Measurements from ENCODE around the gene ZNF385B. TPM values are rescaled to one million over a fixed set of nuclear protein-coding genes. Genes with fewer than 3 reads are reported as not detected.

ZNF385B gene
- total and polyA plus RNA-seq, 4 donors: 13.5 to 70.8 (median 45.2) TPM

GRCh38 chr2:179856205-179856604 is 5.2 kb downstream of the ZNF385B start:
- no peaks in the 10 kb centered on the region for H3K9me3 ChIP-seq (ENCODE audit: control insufficient read depth in 4 of 4, insufficient read depth in 3 of 4, low read length in 3 of 4)
- no peak overlapping the region for H3K9ac ChIP-seq (ENCODE audit: insufficient read depth in 1 of 2, low read length in 2 of 2)
- ATAC-seq (ENCODE audit: insufficient read depth, low FRiP score): no peak
- TF ChIP-seq CTCF (IDR thresholded peaks at IDR 0.05; ENCODE audit: control extremely low read depth, extremely low read depth): no peak
- DNase-seq: no peak
- H3K4me1 ChIP-seq (ENCODE audit: control insufficient read depth in 5 of 5, insufficient read depth in 5 of 5, low read length in 5 of 5): peaks cover 0 to 31% (median 0%) of the 10 kb centered on the region in 5 donors
- no peak overlapping the region for H3K4me3 ChIP-seq
- 40 to 41% methylated on average over 5 of the region's 5 CpGs for WGBS, 2 donors
- H3K27ac ChIP-seq (ENCODE audit: low read depth in 1 of 2, low read length in 1 of 2): no peak overlapping the region
- no peaks in the 10 kb centered on the region for H3K36me3 ChIP-seq (ENCODE audit: control insufficient read depth in 4 of 4, insufficient read depth in 4 of 4, low read length in 4 of 4)
- H3K27me3 ChIP-seq (ENCODE audit: control insufficient read depth in 3 of 3, insufficient read depth in 3 of 3, low read length in 2 of 3): peaks cover 0 to 35% (median 29%) of the 10 kb centered on the region in 3 donors

- H3K27ac ChIP-seq (ENCODE audit: low read depth in 1 of 2, low read length in 1 of 2): no peak overlapping the region
- no peak overlapping the region for H3K4me3 ChIP-seq
- peaks cover 0 to 28% (median 0%) of the 10 kb centered on the region in 5 donors for H3K4me1 ChIP-seq (ENCODE audit: control insufficient read depth in 5 of 5, insufficient read depth in 5 of 5, low read length in 5 of 5)
- TF ChIP-seq CTCF (IDR thresholded peaks at IDR 0.05; ENCODE audit: control extremely low read depth, extremely low read depth): no peak
- H3K27me3 ChIP-seq (ENCODE audit: control insufficient read depth in 3 of 3, insufficient read depth in 3 of 3, low read length in 2 of 3): peaks cover 0 to 35% (median 29%) of the 10 kb centered on the region in 3 donors
- no peak for ATAC-seq (ENCODE audit: insufficient read depth, low FRiP score)
- no peak overlapping the region for H3K9ac ChIP-seq (ENCODE audit: insufficient read depth in 1 of 2, low read length in 2 of 2)
- no peaks in the 10 kb centered on the region for H3K36me3 ChIP-seq (ENCODE audit: control insufficient read depth in 4 of 4, insufficient read depth in 4 of 4, low read length in 4 of 4)
- 97 to 98% methylated on average over 1 of the region's 1 CpG for WGBS, 2 donors
- DNase-seq: no peak
- H3K9me3 ChIP-seq (ENCODE audit: control insufficient read depth in 4 of 4, insufficient read depth in 3 of 4, low read length in 3 of 4): no peaks in the 10 kb centered on the region
These were observed 5.7 kb downstream of the ZNF385B start for GRCh38 chr2:179855673-179856072.

GRCh38 chr2:179854891-179855290 is 6.5 kb downstream of the ZNF385B start:
- no peak for ATAC-seq (ENCODE audit: insufficient read depth, low FRiP score)
- no peak overlapping the region for H3K27ac ChIP-seq (ENCODE audit: low read depth in 1 of 2, low read length in 1 of 2)
- 67 to 74% methylated on average over 3 of the region's 3 CpGs for WGBS, 2 donors

More at GRCh38 chr2:179854891-179855290, 6.5 kb downstream of the ZNF385B start:
- TF ChIP-seq CTCF (IDR thresholded peaks at IDR 0.05; ENCODE audit: control extremely low read depth, extremely low read depth): no peak
- DNase-seq: peak in 2 of 3 donors; percentile 18 to 40
- no peaks in the 10 kb centered on the region for H3K36me3 ChIP-seq (ENCODE audit: control insufficient read depth in 4 of 4, insufficient read depth in 4 of 4, low read length in 4 of 4)
- peaks cover 0 to 28% (median 23%) of the 10 kb centered on the region in 3 donors for H3K27me3 ChIP-seq (ENCODE audit: control insufficient read depth in 3 of 3, insufficient read depth in 3 of 3, low read length in 2 of 3)
- no peak overlapping the region for H3K9ac ChIP-seq (ENCODE audit: insufficient read depth in 1 of 2, low read length in 2 of 2)
- peaks cover 0 to 20% (median 0%) of the 10 kb centered on the region in 5 donors for H3K4me1 ChIP-seq (ENCODE audit: control insufficient read depth in 5 of 5, insufficient read depth in 5 of 5, low read length in 5 of 5)
- no peaks in the 10 kb centered on the region for H3K9me3 ChIP-seq (ENCODE audit: control insufficient read depth in 4 of 4, insufficient read depth in 3 of 4, low read length in 3 of 4)
- H3K4me3 ChIP-seq: no peak overlapping the region

All from lung (tissue), 12 donors.